WTC11 (cell line): Measurements from ENCODE around the gene MAPKAP1. TPM values are rescaled to one million over a fixed set of nuclear protein-coding genes. Genes with fewer than 3 reads are reported as not detected.
A peak's percentile ranks its signal among the peaks of the same experiment; 100 is the strongest.

ENCODE experiments used
- ATAC-seq: fragments of 200-7000 bp; cut with Tn5 transposase; 2 replicates; pipeline ENCODE4 v1.10.0; 2021; ENCODE audit warnings: mild to moderate bottlenecking, moderate library complexity
- CTCF ChIA-PET: fragments of 300-600 bp; sonication (Branson Sonifier 250); formaldehyde crosslinking; loops from one replicate; lab custom pipeline; 2021; ENCODE audit warnings: antibody characterized with exemption; lab: Charles Lee
- POLR2A ChIA-PET: fragments of 350-600 bp; sonication (Branson Sonifier 250); formaldehyde crosslinking; loops from one replicate; lab custom pipeline; 2021; ENCODE audit warnings: antibody characterized with exemption; lab: Charles Lee
- DNase-seq: peaks from one replicate; pipeline ENCODE4 v3.0.0; 2021; ENCODE audit warnings: low spot score
- H3K27ac Mint-ChIP-seq: 2 replicates; pipeline ENCODE4 v1.8.0; 2021; ENCODE audit warnings: mixed read lengths
- H3K27me3 Mint-ChIP-seq: 2 replicates; pipeline ENCODE4 v1.8.0; 2021; ENCODE audit warnings: low read depth, mild to moderate bottlenecking, moderate library complexity, mixed read lengths
- H3K36me3 Mint-ChIP-seq: 2 replicates; pipeline ENCODE4 v1.8.0; 2021; ENCODE audit warnings: mixed read lengths
- H3K4me1 Mint-ChIP-seq: 2 replicates; pipeline ENCODE4 v1.8.0; 2022; ENCODE audit warnings: mixed read lengths
- H3K4me3 Mint-ChIP-seq: 2 replicates; pipeline ENCODE4 v1.8.0; 2021; ENCODE audit warnings: mild to moderate bottlenecking, moderate library complexity, mixed read lengths
- H3K9me3 Mint-ChIP-seq: 2 replicates; pipeline ENCODE4 v1.8.0; 2021; ENCODE audit warnings: mixed read lengths
- CREB1 ChIP-seq: sonication (generic); formaldehyde crosslinking; IDR thresholded peaks from 2 replicates; pipeline ENCODE4 v1.8.0; 2023; ENCODE audit warnings: mild to moderate bottlenecking, missing genetic modification reagents
- EMX1 ChIP-seq: fragments of 250-450 bp; sonication (Bioruptor Pico); IDR thresholded peaks from 2 replicates; pipeline ENCODE4 v1.8.0; 2021; ENCODE audit warnings: mild to moderate bottlenecking
- GTF2I ChIP-seq: fragments of 250-450 bp; sonication (Bioruptor Pico); conservative IDR thresholded peaks from 2 replicates; pipeline ENCODE4 v1.4.0; 2021; ENCODE audit warnings: mild to moderate bottlenecking
- JAZF1 ChIP-seq: fragments of 250-450 bp; sonication (Bioruptor Pico); IDR thresholded peaks from 2 replicates; pipeline ENCODE4 v1.9.0; 2021; ENCODE audit warnings: moderate library complexity, mild to moderate bottlenecking, inconsistent platforms
- SMAD4 ChIP-seq: sonication (generic); formaldehyde crosslinking; IDR thresholded peaks from 2 replicates; pipeline ENCODE4 v1.8.0; 2022; ENCODE audit warnings: mild to moderate bottlenecking, missing genetic modification reagents
- TCF7 ChIP-seq: sonication (generic); formaldehyde crosslinking; IDR thresholded peaks from 2 replicates; pipeline ENCODE4 v1.8.0; 2022; ENCODE audit warnings: mild to moderate bottlenecking, low read depth, missing genetic modification reagents, moderate library complexity
- total RNA-seq: library from RNA; stranded (reverse); gene quantifications from 3 replicates; pipeline ENCODE4 v1.2.3, GENCODE V29; 2021
- TF ChIP-seq, protein P1 (sequence below): fragments of 250-450 bp; sonication (Bioruptor Pico); IDR thresholded peaks from 2 replicates; pipeline ENCODE4 v1.9.0; 2021; ENCODE audit warnings: mild to moderate bottlenecking
- TF ChIP-seq, protein P2 (sequence below): fragments of 250-450 bp; sonication (Bioruptor Pico); IDR thresholded peaks from 2 replicates; pipeline ENCODE4 v1.8.0; 2021; ENCODE audit warnings: mild to moderate bottlenecking
- TF ChIP-seq, protein P3 (sequence below): sonication (generic); formaldehyde crosslinking; IDR thresholded peaks from 2 replicates; pipeline ENCODE4 v1.8.0; 2022; ENCODE audit warnings: mild to moderate bottlenecking, missing genetic modification reagents
- TF ChIP-seq, protein P4 (sequence below): sonication (generic); formaldehyde crosslinking; IDR thresholded peaks from 2 replicates; pipeline ENCODE4 v1.8.1; 2023; ENCODE audit warnings: mild to moderate bottlenecking, missing genetic modification reagents, moderate library complexity
- TF ChIP-seq, protein P5 (sequence below): sonication (generic); formaldehyde crosslinking; IDR thresholded peaks from 2 replicates; pipeline ENCODE4 v1.8.1; 2022; ENCODE audit warnings: mild to moderate bottlenecking, missing genetic modification reagents, moderate library complexity, borderline replicate concordance
- TF ChIP-seq, protein P6 (sequence below): sonication (generic); formaldehyde crosslinking; IDR thresholded peaks from 2 replicates; pipeline ENCODE4 v1.8.1; 2023; ENCODE audit warnings: mild to moderate bottlenecking, missing genetic modification reagents
- TF ChIP-seq, protein P7 (sequence below): sonication (generic); formaldehyde crosslinking; IDR thresholded peaks from 2 replicates; pipeline ENCODE4 v1.8.0; 2022; ENCODE audit warnings: mild to moderate bottlenecking, missing genetic modification reagents
- TF ChIP-seq, protein P8 (sequence below): sonication (generic); formaldehyde crosslinking; IDR thresholded peaks from 2 replicates; pipeline ENCODE4 v1.8.0; 2023; ENCODE audit warnings: mild to moderate bottlenecking, missing genetic modification reagents
- TF ChIP-seq, protein P9 (sequence below): sonication (generic); formaldehyde crosslinking; IDR thresholded peaks from 2 replicates; pipeline ENCODE4 v1.8.1; 2023; ENCODE audit warnings: mild to moderate bottlenecking, moderate library complexity, missing genetic modification reagents

MAPKAP1 gene
- total RNA-seq, 1 experiment from 2014 or later = 111 TPM

DNA sequence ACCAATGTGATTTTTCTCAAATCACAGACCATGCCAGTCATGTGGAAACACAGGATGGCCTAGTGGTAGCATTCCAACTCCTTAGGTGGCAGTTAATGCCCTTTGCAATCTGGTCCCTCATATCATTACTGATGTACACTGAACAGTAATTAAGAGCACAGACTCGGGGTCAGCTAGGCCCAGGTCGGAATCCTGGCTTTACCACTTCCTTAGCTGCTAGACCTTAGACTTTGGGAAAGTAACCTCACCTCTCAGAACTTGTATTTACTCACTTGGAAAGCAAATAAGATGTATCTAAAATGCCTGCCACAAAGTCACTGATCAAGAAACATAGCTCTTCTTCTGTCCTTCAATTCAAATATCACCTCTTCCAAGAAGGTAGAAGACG, 112.8 kb downstream of the MAPKAP1 start:
- Mint-ChIP-seq H3K4me1 (peaks cover 20% of the 10 kb centered on the region), H3K36me3 (peaks cover 9% of the 10 kb centered on the region; the same call in 1 of the 2 replicates), H3K27me3 (no peaks in the 10 kb centered on the region), H3K4me3 (no peak overlapping the region), H3K27ac (0 out of 2 replicates have a peak overlapping the region, but pooled peaks have one; percentile 36), H3K9me3 (peaks cover 11% of the 10 kb centered on the region)
- DNase-seq (no peak), ATAC-seq (no peak)
- POLR2A ChIA-PET = no interaction called here
- no peak for TF ChIP-seq EMX1
- no peak for TF ChIP-seq SMAD4 (CRISPR knock-in tag)
- TF ChIP-seq, protein P1, sequence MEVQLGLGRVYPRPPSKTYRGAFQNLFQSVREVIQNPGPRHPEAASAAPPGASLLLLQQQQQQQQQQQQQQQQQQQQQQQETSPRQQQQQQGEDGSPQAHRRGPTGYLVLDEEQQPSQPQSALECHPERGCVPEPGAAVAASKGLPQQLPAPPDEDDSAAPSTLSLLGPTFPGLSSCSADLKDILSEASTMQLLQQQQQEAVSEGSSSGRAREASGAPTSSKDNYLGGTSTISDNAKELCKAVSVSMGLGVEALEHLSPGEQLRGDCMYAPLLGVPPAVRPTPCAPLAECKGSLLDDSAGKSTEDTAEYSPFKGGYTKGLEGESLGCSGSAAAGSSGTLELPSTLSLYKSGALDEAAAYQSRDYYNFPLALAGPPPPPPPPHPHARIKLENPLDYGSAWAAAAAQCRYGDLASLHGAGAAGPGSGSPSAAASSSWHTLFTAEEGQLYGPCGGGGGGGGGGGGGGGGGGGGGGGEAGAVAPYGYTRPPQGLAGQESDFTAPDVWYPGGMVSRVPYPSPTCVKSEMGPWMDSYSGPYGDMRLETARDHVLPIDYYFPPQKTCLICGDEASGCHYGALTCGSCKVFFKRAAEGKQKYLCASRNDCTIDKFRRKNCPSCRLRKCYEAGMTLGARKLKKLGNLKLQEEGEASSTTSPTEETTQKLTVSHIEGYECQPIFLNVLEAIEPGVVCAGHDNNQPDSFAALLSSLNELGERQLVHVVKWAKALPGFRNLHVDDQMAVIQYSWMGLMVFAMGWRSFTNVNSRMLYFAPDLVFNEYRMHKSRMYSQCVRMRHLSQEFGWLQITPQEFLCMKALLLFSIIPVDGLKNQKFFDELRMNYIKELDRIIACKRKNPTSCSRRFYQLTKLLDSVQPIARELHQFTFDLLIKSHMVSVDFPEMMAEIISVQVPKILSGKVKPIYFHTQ = no peak
- TF ChIP-seq, protein P2, sequence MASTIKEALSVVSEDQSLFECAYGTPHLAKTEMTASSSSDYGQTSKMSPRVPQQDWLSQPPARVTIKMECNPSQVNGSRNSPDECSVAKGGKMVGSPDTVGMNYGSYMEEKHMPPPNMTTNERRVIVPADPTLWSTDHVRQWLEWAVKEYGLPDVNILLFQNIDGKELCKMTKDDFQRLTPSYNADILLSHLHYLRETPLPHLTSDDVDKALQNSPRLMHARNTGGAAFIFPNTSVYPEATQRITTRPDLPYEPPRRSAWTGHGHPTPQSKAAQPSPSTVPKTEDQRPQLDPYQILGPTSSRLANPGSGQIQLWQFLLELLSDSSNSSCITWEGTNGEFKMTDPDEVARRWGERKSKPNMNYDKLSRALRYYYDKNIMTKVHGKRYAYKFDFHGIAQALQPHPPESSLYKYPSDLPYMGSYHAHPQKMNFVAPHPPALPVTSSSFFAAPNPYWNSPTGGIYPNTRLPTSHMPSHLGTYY (CRISPR knock-in tag) = no peak
- TF ChIP-seq, protein P3, sequence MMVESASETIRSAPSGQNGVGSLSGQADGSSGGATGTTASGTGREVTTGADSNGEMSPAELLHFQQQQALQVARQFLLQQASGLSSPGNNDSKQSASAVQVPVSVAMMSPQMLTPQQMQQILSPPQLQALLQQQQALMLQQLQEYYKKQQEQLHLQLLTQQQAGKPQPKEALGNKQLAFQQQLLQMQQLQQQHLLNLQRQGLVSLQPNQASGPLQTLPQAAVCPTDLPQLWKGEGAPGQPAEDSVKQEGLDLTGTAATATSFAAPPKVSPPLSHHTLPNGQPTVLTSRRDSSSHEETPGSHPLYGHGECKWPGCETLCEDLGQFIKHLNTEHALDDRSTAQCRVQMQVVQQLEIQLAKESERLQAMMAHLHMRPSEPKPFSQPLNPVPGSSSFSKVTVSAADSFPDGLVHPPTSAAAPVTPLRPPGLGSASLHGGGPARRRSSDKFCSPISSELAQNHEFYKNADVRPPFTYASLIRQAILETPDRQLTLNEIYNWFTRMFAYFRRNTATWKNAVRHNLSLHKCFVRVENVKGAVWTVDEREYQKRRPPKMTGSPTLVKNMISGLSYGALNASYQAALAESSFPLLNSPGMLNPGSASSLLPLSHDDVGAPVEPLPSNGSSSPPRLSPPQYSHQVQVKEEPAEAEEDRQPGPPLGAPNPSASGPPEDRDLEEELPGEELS (CRISPR knock-in tag) = no peak
- TF ChIP-seq, protein P4, sequence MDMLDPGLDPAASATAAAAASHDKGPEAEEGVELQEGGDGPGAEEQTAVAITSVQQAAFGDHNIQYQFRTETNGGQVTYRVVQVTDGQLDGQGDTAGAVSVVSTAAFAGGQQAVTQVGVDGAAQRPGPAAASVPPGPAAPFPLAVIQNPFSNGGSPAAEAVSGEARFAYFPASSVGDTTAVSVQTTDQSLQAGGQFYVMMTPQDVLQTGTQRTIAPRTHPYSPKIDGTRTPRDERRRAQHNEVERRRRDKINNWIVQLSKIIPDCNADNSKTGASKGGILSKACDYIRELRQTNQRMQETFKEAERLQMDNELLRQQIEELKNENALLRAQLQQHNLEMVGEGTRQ (CRISPR knock-in tag) = no peak
- TF ChIP-seq, protein P5, sequence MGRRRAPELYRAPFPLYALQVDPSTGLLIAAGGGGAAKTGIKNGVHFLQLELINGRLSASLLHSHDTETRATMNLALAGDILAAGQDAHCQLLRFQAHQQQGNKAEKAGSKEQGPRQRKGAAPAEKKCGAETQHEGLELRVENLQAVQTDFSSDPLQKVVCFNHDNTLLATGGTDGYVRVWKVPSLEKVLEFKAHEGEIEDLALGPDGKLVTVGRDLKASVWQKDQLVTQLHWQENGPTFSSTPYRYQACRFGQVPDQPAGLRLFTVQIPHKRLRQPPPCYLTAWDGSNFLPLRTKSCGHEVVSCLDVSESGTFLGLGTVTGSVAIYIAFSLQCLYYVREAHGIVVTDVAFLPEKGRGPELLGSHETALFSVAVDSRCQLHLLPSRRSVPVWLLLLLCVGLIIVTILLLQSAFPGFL (CRISPR knock-in tag) = no peak
- TF ChIP-seq CREB1 (CRISPR knock-in tag) = no peak
- TF ChIP-seq, protein P6, sequence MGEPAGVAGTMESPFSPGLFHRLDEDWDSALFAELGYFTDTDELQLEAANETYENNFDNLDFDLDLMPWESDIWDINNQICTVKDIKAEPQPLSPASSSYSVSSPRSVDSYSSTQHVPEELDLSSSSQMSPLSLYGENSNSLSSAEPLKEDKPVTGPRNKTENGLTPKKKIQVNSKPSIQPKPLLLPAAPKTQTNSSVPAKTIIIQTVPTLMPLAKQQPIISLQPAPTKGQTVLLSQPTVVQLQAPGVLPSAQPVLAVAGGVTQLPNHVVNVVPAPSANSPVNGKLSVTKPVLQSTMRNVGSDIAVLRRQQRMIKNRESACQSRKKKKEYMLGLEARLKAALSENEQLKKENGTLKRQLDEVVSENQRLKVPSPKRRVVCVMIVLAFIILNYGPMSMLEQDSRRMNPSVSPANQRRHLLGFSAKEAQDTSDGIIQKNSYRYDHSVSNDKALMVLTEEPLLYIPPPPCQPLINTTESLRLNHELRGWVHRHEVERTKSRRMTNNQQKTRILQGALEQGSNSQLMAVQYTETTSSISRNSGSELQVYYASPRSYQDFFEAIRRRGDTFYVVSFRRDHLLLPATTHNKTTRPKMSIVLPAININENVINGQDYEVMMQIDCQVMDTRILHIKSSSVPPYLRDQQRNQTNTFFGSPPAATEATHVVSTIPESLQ = no peak
- TF ChIP-seq, protein P7, sequence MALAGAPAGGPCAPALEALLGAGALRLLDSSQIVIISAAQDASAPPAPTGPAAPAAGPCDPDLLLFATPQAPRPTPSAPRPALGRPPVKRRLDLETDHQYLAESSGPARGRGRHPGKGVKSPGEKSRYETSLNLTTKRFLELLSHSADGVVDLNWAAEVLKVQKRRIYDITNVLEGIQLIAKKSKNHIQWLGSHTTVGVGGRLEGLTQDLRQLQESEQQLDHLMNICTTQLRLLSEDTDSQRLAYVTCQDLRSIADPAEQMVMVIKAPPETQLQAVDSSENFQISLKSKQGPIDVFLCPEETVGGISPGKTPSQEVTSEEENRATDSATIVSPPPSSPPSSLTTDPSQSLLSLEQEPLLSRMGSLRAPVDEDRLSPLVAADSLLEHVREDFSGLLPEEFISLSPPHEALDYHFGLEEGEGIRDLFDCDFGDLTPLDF (CRISPR knock-in tag) = no peak
- no peak for TF ChIP-seq GTF2I (CRISPR knock-in tag)
- TF ChIP-seq JAZF1 (CRISPR knock-in tag) = no peak
- CTCF ChIA-PET = interaction anchor here (1.6 to 2.0 kb wide), 2 partner anchors 11 to 36 kb away, joined by 6 read pairs; no protein-coding TSS in a partner anchor

DNA sequence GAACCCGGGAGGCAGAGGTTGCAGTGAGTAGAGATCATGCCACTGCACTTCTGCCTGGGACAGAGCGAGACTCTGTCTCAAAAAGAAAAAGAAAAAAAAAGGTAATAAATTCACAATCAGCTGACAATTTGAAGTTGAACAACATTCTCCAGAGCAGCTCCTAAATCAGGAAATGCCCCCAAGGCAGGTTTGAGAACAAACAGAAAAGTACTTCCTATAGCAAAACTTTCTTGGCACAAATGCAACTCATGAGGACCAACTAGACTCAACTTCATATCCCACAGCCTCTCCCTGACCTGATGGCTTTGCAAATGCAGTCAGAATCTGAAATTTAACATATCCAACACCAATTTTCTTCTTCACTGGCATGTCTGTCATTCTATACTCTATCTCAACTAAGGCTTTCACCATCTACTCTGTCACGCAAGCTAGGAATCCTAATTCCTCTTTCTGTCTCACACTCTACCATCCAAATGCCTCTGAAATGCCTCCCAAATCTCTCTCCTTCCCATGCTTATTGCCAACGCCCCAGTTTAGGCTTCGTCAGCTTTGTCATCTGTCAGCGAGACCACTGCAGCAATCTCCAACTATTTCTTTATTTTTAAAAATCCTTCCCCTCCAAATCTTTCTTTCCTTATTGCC, 113.3 kb downstream of the MAPKAP1 start:
- H3K27ac Mint-ChIP-seq = no peak overlapping the region
- ChIA-PET POLR2A (no interaction called here), CTCF (interaction anchor here (1.6 to 2.0 kb wide), 2 partner anchors 12 to 35 kb away, joined by 6 read pairs; no protein-coding TSS in a partner anchor)
- H3K4me3 Mint-ChIP-seq = no peak overlapping the region
- DNase-seq = no peak
- peaks cover 21% of the 10 kb centered on the region for H3K4me1 Mint-ChIP-seq
- H3K36me3 Mint-ChIP-seq = peaks cover 9% of the 10 kb centered on the region; the same call in 1 of the 2 replicates
- peaks cover 11% of the 10 kb centered on the region for H3K9me3 Mint-ChIP-seq
- H3K27me3 Mint-ChIP-seq = no peaks in the 10 kb centered on the region
- ATAC-seq = no peak
- TF ChIP-seq, protein P8, sequence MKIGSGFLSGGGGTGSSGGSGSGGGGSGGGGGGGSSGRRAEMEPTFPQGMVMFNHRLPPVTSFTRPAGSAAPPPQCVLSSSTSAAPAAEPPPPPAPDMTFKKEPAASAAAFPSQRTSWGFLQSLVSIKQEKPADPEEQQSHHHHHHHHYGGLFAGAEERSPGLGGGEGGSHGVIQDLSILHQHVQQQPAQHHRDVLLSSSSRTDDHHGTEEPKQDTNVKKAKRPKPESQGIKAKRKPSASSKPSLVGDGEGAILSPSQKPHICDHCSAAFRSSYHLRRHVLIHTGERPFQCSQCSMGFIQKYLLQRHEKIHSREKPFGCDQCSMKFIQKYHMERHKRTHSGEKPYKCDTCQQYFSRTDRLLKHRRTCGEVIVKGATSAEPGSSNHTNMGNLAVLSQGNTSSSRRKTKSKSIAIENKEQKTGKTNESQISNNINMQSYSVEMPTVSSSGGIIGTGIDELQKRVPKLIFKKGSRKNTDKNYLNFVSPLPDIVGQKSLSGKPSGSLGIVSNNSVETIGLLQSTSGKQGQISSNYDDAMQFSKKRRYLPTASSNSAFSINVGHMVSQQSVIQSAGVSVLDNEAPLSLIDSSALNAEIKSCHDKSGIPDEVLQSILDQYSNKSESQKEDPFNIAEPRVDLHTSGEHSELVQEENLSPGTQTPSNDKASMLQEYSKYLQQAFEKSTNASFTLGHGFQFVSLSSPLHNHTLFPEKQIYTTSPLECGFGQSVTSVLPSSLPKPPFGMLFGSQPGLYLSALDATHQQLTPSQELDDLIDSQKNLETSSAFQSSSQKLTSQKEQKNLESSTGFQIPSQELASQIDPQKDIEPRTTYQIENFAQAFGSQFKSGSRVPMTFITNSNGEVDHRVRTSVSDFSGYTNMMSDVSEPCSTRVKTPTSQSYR (CRISPR knock-in tag) = no peak
- TF ChIP-seq, protein P9, sequence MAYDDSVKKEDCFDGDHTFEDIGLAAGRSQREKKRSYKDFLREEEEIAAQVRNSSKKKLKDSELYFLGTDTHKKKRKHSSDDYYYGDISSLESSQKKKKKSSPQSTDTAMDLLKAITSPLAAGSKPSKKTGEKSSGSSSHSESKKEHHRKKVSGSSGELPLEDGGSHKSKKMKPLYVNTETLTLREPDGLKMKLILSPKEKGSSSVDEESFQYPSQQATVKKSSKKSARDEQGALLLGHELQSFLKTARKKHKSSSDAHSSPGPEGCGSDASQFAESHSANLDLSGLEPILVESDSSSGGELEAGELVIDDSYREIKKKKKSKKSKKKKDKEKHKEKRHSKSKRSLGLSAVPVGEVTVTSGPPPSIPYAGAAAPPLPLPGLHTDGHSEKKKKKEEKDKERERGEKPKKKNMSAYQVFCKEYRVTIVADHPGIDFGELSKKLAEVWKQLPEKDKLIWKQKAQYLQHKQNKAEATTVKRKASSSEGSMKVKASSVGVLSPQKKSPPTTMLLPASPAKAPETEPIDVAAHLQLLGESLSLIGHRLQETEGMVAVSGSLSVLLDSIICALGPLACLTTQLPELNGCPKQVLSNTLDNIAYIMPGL (CRISPR knock-in tag) = no peak
- no peak for TF ChIP-seq TCF7 (CRISPR knock-in tag)
